DMS79 (cell line): ENCODE measurements around the gene EBF3.

Experiments
- DNase-seq: peaks from one replicate; lab custom pipeline; 2025; lab: John Stamatoyannopoulos, UW

The EBF3 gene

DNA sequence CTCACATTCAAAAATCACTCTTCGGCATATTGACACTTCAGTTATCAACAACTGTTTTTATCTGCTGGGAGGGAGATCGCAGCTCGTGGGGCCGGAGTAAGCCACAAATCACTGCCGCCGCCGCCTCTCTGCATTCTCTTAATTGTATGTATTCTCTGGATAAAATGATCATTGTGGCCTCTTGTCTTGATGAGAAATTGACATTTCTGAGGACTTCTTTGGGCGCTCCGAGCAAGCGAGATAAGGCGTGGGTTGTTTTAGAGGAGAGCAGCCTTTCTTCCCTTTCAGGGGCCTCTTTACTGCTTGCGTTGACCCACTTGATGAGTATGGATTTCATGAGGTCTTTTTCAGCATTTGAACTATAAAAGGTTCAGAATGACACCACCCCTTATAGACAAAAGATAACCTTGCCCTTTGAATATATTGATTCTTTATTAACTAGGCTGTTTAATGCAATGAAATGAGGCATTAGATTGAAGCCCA, 130.6 kb downstream of the EBF3 start:
- no peak for DNase-seq

DNA sequence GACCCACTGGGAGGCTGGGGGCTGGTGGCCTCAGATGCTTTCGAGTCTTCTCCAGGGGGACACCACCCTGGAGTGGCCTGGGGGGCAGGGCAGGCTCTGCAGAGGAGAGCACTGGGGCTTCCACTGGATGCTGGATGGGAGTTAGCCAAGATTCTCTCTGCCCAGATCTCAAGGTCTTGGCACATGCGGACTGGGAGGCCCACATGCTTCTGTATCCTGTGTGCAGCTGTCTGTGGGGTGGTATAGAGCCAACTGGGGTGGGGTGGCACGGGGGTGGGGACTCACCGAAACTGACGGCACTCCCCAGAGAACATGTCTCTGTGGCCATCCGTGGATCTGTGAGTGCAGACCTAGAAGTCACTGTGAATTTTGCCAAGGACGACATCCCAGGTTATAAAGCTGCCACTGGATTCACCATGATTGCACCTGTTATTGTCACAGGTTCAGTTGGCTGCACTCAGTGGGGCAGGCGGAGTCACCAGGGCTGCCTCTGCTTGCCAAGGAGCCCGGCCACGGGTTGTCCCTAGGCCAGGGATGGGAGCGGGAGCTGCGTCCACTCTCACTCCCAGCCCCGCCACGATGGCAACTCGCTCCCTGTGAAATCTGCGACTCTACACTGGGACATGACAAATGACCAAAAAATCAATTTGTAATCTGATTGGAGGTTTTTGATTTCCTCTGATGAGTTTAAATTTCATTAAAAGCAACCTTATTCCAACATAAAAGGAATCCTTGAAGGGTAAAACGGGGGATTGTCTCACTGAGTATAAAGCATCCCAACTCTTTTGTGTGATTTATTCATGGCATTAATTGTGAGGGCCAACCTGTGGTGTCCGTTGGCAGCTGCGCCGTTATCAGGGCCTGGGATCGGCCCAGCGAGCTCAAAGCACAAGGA, 131.3 kb downstream of the EBF3 start:
- no peak for DNase-seq

DNA sequence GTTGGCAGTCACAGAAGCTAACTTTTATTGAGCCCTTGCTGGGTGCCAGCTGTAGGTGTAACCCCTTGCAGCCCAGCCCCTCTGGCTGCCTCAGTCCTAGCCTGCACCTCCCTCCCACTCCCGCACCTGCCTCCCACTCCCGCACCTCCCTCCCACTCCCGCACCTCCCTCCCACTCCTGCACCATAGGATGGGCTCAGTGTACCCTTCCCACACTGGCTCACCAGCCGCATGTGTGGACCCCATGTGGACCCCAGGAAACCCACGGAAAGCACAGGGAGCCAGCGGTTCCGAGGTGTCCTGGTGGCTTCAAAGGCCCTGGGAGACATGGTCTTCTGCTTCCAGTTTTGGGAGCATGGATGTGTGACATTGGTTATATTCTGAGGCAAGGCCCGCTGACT, 132.9 kb downstream of the EBF3 start:
- no peak for DNase-seq

DNA sequence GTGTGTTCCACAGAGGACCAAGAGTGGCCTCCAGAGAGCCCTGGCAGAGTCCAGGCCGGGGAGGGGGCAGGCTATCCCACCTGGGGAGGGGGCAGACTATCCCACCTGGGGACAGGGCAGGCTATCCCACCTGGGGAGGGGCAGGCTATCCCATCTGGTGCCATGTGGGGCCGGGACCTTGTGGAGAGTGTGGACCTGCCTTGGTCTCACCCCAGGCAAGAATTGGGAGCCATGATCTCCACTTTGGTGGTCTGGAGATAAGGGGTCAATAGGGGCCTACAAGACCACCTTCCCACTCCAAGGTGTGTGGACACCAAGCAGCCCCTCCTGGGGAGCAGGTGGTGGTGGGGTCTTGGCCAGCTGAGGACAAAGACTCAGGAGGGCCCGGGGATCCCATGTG, 138.2 kb downstream of the EBF3 start:
- DNase-seq = no peak

DNA sequence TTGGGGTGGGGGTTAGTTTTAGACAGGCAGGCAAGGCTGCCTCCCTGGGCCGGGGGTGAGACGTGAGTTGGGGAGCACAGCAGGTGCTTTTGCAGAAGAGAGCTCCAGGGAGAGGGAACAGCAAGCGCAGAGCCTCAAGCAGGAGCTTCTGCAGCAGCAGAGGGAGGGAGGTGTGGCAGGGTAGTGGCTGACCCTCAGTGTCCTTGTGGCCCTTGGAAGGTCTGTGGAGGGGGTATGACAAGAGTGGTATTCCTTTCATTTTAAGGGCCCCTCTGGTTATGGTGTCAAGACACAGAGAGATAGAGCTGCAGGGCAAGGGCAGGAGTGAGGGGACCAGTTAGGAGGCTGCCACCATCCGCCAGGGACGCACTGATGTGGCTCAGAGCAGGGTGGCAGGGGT, 138.9 kb downstream of the EBF3 start:
- DNase-seq = no peak

DNA sequence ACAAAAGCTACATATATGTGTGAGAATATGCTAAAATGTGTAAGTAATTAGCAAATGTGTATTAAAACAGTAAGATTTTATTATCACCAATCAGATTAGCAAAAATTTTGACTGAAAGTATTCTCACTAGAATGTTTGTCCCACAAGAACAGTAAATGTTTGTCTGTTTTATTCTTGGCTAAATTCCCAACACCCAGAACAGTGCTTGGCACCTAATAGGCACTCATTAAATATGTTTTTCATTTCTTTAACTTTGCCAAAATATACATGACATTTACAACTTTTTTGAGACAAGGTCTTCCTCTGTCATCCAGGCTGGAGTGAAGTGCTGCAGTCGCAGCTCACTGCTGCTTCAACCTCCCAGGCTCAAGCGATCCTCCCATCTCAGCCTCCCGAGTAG, 143.6 kb downstream of the EBF3 start:
- no peak for DNase-seq

DNA sequence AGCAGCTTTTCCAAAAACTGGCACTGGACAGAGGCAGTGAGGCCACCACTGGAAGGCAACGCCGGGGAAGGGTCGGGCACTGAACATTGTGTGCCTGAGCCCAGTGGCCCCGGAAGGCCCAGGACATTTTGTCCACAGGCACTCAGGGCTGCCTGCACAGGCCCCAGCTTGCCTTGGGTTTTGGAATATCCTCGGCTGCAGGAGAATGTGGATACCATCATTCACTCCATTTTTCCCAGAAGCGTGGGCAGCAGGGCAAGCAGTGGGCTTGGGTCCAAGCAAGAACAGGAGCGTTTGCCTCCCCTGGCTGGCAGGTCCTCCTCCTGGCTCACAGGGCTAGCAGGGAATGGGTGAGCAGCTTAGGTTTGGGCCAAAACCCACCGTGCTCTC, 147.4 kb downstream of the EBF3 start:
- DNase-seq = no peak

DNA sequence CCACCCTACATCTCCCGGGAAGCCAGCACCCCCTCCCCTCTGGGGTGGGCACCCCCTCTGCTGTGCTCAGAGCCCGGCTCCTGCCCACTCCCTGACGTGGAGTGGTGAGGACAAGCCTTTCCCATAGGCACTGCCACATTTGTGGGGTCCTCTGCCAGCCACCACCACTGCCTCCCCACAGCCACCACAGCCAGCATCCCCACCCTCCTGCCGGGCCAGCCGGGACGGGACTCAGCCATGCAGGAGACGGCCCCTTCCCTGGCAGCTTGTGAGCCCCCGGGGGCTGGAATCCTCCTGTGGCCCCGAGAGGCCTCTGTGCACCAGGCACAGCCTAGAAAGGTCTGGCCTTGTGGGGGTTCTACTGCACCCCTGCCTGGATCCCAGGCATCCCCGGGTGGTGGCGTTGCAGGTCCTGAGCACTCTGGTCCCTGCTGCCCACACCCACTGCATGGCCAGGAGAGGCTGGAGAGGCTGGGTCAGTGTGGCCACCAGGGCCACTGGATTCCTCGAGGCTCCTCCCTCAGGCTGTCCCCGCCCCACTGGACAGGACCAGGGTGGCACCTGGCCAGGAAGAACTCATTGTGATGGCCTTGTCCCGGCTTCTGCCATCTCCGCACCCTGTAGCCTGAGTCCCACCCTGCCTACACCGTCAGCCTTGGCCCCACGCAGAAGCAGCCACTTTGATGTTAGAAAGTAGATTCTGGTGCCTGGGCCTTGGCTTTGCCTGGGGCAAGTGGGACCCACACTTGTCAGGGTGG, 148.0 kb downstream of the EBF3 start:
- DNase-seq = no peak

DNA sequence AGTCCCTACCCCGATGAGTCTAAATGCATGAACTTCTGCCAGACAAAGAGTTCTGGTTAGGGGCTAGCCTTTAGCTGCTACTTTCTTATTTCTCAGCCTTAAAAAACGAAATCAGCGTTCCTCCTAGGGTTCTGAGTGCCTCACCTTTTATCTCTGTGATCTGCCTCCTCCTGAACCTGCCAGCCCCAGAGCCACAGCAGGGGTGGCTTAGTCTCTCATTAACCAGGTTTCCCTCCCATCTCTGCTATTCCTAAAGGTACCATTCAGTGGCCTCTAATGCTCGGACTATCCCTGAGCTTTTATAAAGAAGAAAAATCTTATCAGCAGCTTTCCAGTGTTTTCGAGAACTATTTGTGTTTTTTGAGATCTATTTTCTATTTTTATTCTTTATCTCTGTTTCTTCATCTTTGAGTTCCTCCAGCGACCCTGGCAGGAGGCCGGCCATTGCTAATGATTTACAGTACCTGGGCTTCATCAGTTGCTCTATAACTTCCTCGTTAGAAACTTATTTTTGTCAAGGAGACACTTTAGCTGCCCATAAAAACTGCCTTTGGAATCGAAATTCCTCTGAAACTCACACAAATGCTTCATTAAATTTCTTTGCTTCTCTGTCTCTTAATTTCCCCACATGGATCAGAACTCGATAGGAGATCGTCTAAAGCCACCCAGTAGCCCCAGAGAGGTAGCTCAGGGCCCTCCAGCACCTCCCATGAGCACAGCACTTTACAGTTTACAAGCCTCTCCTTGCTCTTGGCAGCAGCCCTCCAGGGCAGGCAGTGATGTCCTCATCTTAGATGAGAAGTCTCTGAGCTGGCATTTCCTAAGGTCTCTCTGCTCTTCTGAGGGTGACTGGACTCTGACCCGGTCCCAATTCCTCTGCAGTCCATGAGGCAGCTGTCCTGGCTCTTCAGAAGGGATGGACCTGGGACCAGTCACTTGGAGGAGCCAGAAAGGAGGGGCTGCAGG, 149.1 kb downstream of the EBF3 start:
- DNase-seq = no peak

DNA sequence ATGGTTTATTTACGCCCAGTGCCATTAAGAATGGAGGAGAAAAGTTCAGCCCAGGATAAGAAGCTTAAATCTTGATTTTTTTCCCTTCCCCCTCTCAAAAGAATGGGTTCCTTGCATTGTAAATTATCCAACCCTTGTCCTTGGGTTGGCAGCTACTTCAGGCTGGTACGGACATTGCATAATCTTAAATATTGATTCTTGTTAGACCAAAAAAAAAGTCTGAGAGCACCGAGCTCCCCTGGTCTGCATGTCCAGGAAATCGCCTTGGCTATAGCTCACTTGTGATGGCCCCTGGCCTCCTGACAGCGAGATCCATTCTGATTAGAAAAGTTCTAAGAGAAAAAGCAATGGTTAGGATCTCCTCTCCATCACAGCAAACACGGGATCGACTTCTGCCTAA, 151.7 kb downstream of the EBF3 start:
- DNase-seq = no peak

DNA sequence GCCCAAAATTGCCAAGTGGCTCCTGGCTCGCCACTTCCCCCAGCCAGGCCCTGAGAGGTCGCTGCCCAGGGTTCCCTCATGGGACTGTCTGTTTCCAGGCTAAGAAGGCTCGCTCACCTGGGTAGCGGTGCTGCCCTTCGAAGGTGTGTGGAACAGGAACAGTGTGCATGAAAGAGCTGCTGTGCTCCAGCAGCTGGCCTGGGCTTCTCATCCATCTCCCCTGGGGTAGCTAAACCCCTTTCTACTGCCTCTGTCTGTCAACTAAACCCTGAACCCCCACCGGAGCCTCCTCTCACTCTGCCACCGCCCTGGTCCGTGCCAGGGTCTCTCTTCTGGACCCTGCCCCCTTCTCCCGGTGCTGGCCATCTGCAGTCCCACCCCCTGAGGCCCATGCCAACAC, 152.9 kb downstream of the EBF3 start:
- no peak for DNase-seq

DNA sequence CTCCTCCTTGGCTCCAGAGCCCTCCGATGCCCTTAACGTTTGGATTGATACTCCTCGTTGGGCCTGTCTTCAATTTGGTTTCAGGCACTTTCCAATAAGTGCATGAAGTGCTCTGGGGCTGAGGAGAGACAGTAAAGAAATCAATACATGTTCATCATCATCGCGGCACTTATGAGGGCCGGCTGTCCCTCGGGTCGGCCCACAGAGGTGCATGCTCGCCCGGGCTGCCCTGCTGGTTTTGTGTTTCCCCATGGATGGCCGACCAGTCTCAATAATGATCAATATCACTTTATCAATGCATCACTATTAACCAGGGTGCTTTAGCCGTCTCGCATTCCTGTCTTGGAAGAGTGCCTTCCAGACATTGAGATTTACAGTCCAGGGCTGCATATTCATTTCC, 154.2 kb downstream of the EBF3 start:
- no peak for DNase-seq

DNA sequence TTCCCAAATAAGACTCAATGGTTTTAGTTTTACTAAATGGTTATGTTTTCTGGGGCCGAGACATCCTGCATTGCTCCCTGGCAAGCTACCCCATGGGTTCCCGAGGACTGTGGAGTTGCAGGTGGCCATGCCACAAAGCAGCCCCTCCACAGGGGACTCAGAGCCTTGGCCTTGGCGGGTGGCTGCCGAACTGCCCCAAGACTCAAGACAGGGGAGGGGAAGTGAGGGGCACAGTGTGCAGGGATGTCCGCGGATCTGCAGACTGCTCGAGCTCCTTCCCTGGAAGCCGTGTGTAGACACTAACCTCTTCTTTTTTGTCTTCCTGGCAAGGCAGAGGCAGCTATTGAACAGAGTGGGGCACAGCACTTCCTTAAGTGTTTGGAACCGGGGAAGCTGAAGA, 154.6 kb downstream of the EBF3 start:
- DNase-seq = no peak

DNA sequence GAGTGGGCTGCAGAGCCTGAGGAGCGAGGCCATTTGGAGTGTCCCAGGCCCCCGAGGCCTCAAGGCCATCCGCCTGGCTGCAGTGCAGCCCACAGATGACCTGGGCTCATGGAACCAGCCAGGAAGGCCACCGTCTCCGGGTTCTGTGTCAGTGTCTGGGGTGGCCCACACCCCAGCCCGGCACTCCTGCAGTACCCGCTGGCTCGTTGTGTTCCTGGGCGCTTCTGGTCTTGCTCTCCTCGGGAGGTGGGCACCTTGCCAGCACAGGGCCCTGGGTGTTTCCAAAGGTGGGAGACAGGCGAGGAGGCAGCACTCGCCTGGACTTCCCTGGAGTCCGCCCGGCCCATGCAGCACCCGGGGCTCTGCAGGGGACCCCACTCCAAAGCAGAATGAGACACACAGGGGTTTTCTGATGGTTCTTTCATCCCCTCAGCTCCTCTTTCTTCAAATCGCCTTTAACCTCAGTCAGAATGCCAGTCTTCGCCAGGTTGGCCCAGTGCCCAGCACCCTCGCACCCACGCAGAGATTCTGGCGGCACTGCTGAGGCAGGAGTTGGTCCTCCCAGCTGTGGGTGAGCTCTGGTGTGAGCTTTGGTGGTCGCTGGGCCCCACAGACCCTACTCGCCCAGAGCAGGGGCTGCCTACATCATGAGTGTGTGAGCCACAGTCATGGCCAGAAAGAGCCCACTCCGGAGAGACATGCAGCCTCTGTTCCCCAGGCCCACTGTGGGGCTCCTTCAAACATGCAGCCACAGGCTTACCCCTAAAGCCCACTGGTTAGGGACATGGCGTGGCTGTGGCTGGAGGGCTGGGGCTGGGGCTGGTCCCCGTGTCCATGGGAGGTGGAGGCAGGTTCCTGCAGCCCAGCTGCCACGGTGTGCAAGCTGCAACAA, 155.7 kb downstream of the EBF3 start:
- DNase-seq = no peak

DNA sequence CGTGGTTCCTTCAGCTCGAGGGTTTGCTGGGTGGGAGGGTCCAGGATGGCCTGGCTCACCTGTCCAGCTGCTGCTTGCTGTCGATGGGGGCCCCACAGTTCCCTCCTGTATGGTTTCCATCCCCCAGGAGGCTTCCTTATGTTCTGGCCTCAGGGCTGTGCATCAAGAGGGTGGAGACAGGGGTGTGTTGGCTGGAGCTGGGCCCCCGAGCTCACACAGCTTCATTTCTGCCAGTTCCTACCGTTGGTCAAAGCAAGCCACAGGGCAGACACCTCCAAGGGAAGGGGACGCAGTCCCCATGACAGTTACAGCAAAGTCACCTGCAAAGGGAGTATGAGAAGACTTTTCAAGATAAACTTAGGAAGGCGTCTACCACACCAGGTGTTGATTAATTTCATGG, 156.9 kb downstream of the EBF3 start:
- DNase-seq = no peak

DNA sequence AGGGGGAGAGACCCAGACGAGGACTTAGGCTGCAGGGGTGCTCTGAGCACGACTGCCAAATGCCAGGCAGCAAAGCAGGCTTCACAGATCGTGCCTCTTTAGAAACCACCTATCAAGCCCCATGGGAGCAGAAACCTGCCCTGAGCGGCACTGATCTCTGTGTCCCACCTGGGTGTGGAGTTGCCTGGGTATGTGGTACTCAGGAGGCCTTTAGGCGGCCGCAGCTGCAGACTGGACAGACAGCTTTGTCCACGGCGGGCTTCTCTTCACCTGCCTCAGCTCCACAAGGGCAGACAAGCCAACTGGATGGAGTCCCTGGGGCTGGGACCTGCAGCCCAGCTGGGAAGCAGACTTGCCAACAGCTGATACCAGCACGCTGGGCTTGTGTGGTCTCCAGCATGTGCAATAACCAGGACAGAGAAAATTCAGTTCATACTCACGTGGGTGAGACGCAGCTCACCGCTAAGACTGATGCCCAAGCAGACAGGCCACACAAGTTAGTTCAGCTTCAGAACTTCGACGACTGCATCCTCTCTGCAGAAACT, 163.2 kb downstream of the EBF3 start:
- DNase-seq = no peak

DNA sequence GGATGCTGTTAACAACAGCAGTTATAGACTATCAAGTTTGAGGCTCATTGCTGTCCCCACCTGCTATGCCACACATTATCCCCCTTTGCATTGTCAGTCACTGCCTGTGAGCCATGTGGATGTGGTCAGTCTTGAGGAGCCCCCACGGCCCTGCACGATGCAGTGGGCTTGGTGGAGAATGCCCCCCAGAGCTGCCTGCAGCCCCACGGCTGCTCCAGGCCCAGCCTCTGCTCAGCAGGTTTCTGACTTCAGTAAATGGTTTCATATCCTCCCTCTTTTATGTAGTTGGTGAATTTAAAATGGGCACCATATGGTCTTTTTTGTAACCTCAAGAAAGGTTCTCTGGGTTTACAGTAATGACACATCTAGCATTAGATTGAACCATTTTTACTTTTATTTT, 164.1 kb downstream of the EBF3 start:
- no peak for DNase-seq

DNA sequence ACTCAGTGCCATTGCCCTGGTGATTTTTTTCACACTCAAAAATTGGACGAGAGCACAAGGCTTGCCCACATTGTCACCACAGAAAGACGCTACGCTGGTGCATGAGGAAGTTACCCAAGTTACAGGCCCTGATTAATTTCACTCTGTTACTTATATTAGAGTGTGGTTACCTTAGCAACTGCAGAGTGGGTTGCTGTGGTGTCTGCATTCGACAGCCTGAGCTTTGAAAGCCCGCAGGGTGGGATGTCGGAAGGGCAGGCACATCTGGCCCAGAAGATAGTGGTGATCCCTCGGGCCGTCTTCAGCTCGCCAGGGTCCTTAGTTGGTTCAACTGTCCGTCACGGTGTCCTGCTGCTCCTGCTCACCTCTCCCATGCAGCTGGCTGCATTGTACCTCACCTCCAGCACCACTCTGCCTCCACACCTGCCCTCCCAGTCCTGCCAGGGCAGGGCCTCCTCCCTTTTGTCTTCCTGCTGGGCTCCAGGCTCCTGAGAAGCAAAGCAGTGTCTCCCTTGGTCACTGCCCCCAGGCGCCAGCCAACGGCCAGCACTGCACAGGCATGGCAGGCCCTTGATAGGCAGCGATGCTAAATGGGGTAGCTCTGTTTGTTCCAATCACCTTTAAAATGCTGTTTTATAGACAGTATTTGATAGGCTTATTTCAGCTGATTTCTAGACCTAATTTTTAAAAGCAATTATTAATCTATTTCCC, 167.2 kb downstream of the EBF3 start:
- DNase-seq = no peak

DNA sequence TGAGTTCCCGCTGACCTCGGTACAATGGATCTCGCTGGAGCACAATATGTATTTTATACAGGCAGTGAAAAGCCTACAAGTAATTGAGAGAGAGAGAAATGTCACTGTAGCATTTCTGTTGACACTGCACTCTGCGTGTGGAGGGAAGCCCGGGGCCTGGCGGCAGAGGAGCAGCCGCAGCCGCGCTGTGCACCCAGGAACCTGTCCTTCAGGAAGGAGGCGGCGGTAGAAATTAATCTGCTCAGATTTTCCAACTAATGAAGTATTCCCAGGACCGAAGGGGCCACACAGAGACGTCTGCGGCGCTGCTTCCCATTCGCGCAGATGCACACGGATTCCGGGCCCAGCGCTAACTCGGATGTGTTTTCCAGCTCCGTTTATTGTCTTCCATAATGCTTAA, 170.1 kb downstream of the EBF3 start:
- DNase-seq = no peak

DNA sequence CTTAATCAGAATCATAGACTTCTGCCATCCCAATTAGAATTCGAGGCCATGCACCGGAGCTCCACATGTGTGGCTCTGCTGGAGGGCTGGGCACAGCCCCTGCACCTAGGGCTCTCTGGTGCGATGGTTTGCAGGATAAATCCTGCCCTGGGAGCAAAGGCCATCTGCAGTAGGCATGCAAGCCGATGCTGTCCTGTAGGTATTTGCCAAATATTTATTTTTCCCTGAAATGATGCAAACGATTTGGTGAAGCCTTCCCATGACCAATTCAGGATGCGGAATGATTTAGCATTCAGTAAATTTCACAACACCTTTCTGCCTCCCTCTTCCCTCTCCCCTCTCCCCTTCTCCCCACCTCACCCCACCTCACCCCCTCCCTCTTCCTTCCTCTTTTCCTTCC, 170.6 kb downstream of the EBF3 start:
- DNase-seq = no peak
